DND-41 (cell line): ENCODE data around the gene CCDC6.

Source experiments
- ATAC-seq: fragments of 200-7000 bp; cut with Tn5 transposase; 3 replicates; pipeline ENCODE4 v1.9.1; 2021; ENCODE audit warnings: low read depth; ENCODE audit not compliant: insufficient read depth
- DNase-seq: peaks from one replicate; pipeline ENCODE4 v3.0.0-alpha.2; 2020
- H2AFZ ChIP-seq: 2 replicates; pipeline ENCODE4 v1.6.0; 2012; ENCODE audit warnings: low read depth, low read length
- H3K27ac ChIP-seq: 2 replicates; pipeline ENCODE4 v1.5.1; 2012; ENCODE audit warnings: low read length, inconsistent platforms
- H3K27me3 ChIP-seq: fragments of 200-600 bp; sonication (generic); 2 replicates; pipeline ENCODE4 v1.6.0; 2012; ENCODE audit warnings: low read length, mild to moderate bottlenecking, inconsistent platforms; ENCODE audit not compliant: insufficient read depth, poor library complexity
- H3K36me3 ChIP-seq: 2 replicates; pipeline ENCODE4 v1.5.1; 2012; ENCODE audit warnings: low read length, inconsistent platforms; ENCODE audit not compliant: insufficient read depth
- H3K4me1 ChIP-seq: 2 replicates; pipeline ENCODE4 v1.5.1; 2012; ENCODE audit warnings: mild to moderate bottlenecking, low read length; ENCODE audit not compliant: insufficient read depth
- H3K4me2 ChIP-seq: 2 replicates; pipeline ENCODE4 v1.6.0; 2012; ENCODE audit warnings: mild to moderate bottlenecking, moderate library complexity, low read length, inconsistent platforms; ENCODE audit not compliant: insufficient read depth
- H3K4me3 ChIP-seq, 2 experiments: fragments of 200-600 bp in 1 of 2; shearing (Covaris generic) in 1 of 2; 2 replicates each; pipeline ENCODE4 v1.5.1; 2012 to 2016; ENCODE audit warnings: inconsistent platforms in 2 of 2, low read length in 2 of 2, mild to moderate bottlenecking in 2 of 2, low read depth in 1 of 2, moderate library complexity in 1 of 2
- H3K79me2 ChIP-seq: 2 replicates; pipeline ENCODE4 v1.6.0; 2012; ENCODE audit warnings: low read length, inconsistent platforms; ENCODE audit not compliant: insufficient read depth
- H3K9ac ChIP-seq: 2 replicates; pipeline ENCODE4 v1.6.0; 2012; ENCODE audit warnings: low read depth, mild to moderate bottlenecking, inconsistent platforms, low read length, moderate library complexity
- H3K9me3 ChIP-seq: 2 replicates; pipeline ENCODE4 v1.5.1; 2012; ENCODE audit warnings: low read length, moderate library complexity, mild to moderate bottlenecking, inconsistent platforms; ENCODE audit not compliant: insufficient read depth, severe bottlenecking
- H4K20me1 ChIP-seq: 2 replicates; pipeline ENCODE4 v1.6.0; 2012; ENCODE audit warnings: low read length; ENCODE audit not compliant: insufficient read depth
- EZH2 ChIP-seq: IDR thresholded peaks from 3 replicates; pipeline ENCODE4 v1.6.1; 2012; ENCODE audit warnings: borderline replicate concordance, low read depth, mild to moderate bottlenecking, moderate library complexity, low read length, inconsistent platforms; ENCODE audit not compliant: severe bottlenecking
- TF ChIP-seq, protein P1 (sequence below): IDR thresholded peaks from 2 replicates; pipeline ENCODE4 v1.5.1; 2012; ENCODE audit warnings: borderline replicate concordance, low read length, moderate library complexity, mild to moderate bottlenecking; ENCODE audit not compliant: poor library complexity, severe bottlenecking; ENCODE audit errors: extremely low read depth

The CCDC6 gene

DNA sequence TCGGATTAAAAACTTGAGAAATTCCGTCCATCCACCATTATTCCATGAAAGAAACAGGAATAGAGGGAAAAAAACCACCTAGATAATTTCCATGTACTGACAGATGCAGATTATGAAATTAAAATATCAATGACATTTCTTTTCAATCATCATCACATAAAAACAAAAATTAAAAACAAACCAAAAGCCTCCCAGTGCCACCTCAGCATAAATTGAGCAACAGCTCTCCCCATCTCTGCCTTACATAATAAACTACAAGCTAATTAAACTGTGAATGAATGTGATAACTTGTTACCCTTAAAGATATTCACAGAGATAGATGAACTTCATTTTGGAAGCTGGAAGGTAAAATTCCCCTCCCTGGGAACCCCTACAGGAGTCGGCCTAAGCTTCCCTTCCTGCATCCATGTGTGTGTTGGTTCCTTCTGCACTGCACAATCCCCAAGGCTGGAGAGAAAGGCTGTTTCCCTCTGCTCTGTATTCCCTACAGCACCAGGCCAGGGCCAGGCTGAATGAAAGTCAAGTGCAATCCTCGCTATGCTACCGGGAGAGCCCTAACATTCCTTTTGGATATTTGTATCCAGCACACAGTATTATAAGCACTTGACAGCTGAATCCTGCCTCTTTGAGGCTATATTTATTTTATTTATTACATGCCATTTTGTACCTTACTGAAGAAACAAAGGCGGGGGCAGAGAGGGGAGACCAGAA is 8.1 kb downstream of the CCDC6 start:
- Histone ChIP-seq H3K27ac (no peak overlapping the region), H3K4me1 (peaks cover 6% of the 10 kb centered on the region; the same call in 1 of the 2 replicates), H3K4me2 (no peak overlapping the region), H4K20me1 (peaks cover 77% of the 10 kb centered on the region), H2AFZ (no peak overlapping the region), H3K4me3 (no peak overlapping the region), H3K79me2 (peaks cover 99% of the 10 kb centered on the region), H3K9me3 (no peaks in the 10 kb centered on the region), H3K36me3 (peaks cover 19% of the 10 kb centered on the region; the same call in 1 of the 2 replicates), H3K9ac (no peak overlapping the region), H3K27me3 (no peaks in the 10 kb centered on the region)
- TF ChIP-seq EZH2, result no peak
- TF ChIP-seq, protein P1, sequence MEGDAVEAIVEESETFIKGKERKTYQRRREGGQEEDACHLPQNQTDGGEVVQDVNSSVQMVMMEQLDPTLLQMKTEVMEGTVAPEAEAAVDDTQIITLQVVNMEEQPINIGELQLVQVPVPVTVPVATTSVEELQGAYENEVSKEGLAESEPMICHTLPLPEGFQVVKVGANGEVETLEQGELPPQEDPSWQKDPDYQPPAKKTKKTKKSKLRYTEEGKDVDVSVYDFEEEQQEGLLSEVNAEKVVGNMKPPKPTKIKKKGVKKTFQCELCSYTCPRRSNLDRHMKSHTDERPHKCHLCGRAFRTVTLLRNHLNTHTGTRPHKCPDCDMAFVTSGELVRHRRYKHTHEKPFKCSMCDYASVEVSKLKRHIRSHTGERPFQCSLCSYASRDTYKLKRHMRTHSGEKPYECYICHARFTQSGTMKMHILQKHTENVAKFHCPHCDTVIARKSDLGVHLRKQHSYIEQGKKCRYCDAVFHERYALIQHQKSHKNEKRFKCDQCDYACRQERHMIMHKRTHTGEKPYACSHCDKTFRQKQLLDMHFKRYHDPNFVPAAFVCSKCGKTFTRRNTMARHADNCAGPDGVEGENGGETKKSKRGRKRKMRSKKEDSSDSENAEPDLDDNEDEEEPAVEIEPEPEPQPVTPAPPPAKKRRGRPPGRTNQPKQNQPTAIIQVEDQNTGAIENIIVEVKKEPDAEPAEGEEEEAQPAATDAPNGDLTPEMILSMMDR, result no peak
- DNase-seq (no peak), ATAC-seq (no peak)

DNA sequence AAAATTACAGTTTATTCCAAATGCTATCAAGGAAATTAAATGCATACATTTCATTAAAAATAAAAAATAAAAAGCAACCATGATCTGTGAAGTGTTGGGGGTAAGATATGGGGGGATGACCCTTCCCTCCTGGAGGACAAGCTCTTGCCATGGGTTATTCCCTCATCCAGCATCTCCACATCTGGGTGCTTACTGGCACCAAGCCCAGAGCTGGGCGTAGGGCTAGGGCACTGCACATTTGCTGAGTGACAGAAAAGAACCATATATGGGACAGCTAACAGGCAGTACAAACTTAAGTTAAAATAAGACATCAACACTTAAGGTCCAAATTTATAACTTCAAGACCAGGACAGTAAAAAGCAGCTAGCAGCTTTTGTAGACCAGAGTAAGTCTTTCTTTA is 10.2 kb downstream of the CCDC6 start:
- Histone ChIP-seq H3K79me2 (peaks cover 99% of the 10 kb centered on the region), H3K9ac (no peak overlapping the region), H3K27me3 (no peaks in the 10 kb centered on the region), H3K27ac (no peak overlapping the region), H3K36me3 (peaks cover 19% of the 10 kb centered on the region; the same call in 1 of the 2 replicates), H3K4me3 (no peak overlapping the region), H3K9me3 (no peaks in the 10 kb centered on the region), H3K4me1 (0 out of 2 replicates have a peak, but pooled peaks cover 4% of the 10 kb centered on the region), H4K20me1 (peaks cover 80% of the 10 kb centered on the region), H3K4me2 (no peak overlapping the region), H2AFZ (no peak overlapping the region)
- no peak for DNase-seq
- TF ChIP-seq, protein P1, result no peak
- TF ChIP-seq EZH2, result no peak
- ATAC-seq, result no peak

GRCh38 chr10:59895629-59896116 is 10.7 kb downstream of the CCDC6 start:
- Histone ChIP-seq H3K27ac (no peak overlapping the region), H3K36me3 (peaks cover 19% of the 10 kb centered on the region; the same call in 1 of the 2 replicates), H2AFZ (no peak overlapping the region), H3K4me1 (0 out of 2 replicates have a peak, but pooled peaks cover 4% of the 10 kb centered on the region), H3K9me3 (no peaks in the 10 kb centered on the region), H3K4me3 (no peak overlapping the region), H3K79me2 (peaks cover 98% of the 10 kb centered on the region), H3K9ac (no peak overlapping the region), H4K20me1 (peaks cover 75% of the 10 kb centered on the region), H3K27me3 (no peaks in the 10 kb centered on the region), H3K4me2 (no peak overlapping the region)
- ATAC-seq, result no peak
- TF ChIP-seq, protein P1, result no peak
- TF ChIP-seq EZH2, result no peak
- DNase-seq, result no peak
